K562 (cell line): ENCODE measurements around the gene PCDHB13. TPM values are rescaled to one million over a fixed set of nuclear protein-coding genes. Genes with fewer than 3 reads are reported as not detected.
"Not testable (repeated sequence)": the region's sequence is repeated elsewhere in the genome, so short reads cannot be mapped to it uniquely, and the experiment has no call there.

Experiments used
- ATAC-seq: fragments of 200-7000 bp; cut with Tn5 transposase; 3 replicates; pipeline ENCODE4 v1.9.1; 2020; ENCODE audit warnings: moderate library complexity
- Bru-seq: library from RNA; stranded (reverse); fragments of 400-500 nt; gene quantifications from one replicate; lab custom pipeline; 2021; lab: Mats Ljungman, UMichigan
- BruChase-seq, 2 experiments: library from RNA; stranded (reverse); fragments of 400-500 nt; gene quantifications; one replicate each; lab custom pipeline; 2021; lab: Mats Ljungman, UMichigan
- BruUV-seq: library from RNA; stranded (reverse); fragments of 400-500 nt; replicated peaks from 2 replicates; lab custom pipeline; 2021; lab: Mats Ljungman, UMichigan
- CTCF ChIA-PET: fragments of 300-600 bp; formaldehyde crosslinking; extraction: SDS; loops from one replicate; lab custom pipeline; 2021; ENCODE audit warnings: low intra/inter-chr PET ratio; lab: Yijun Ruan, JAX
- POLR2A ChIA-PET: fragments of 300-600, 350-650 bp; sonication (Branson Sonifier 250); formaldehyde crosslinking; extraction: SDS; loops from one replicate; lab custom pipeline; 2021; ENCODE audit warnings: antibody characterized with exemption, inconsistent platforms; lab: Yijun Ruan, JAX
- DNase-seq, 4 experiments: peaks; one replicate each; pipeline versions ENCODE4 v3.0.0 to v3.0.0-alpha.2; 2011 to 2018; ENCODE audit warnings: low spot score in 3 of 4, mixed read lengths in 3 of 4; ENCODE audit errors: extremely low read depth in 1 of 4
- FAIRE-seq: peaks from 2 replicates; lab custom pipeline; 2011; peaks lifted over from hg19 to GRCh38; lab: Jason Lieb, UNC
- H2AFZ ChIP-seq: 2 replicates; pipeline ENCODE4 v1.6.0; 2011; ENCODE audit warnings: low read depth, low read length, control low read depth, inconsistent platforms
- H3K27ac ChIP-seq: fragments of 200-600 bp; 3 replicates; pipeline ENCODE4 v1.8.0; 2011; ENCODE audit warnings: low read depth, mild to moderate bottlenecking, control low read depth, inconsistent platforms, low read length, moderate library complexity, mixed read lengths; ENCODE audit errors: extremely low read depth
- H3K27me3 ChIP-seq, 2 experiments: fragments of 300-600 bp in 1 of 2; 2 replicates in 1 of 2; 3 replicates in 1 of 2; pipeline versions ENCODE4 v1.6.0 to v1.8.0; 2011; ENCODE audit warnings: inconsistent platforms in 2 of 2, low read length in 2 of 2, mild to moderate bottlenecking in 1 of 2, mixed read lengths in 1 of 2, moderate library complexity in 1 of 2; ENCODE audit not compliant: control insufficient read depth in 2 of 2, insufficient read depth in 2 of 2
- H3K36me3 ChIP-seq: fragments of 300-600 bp; 3 replicates; pipeline ENCODE4 v1.8.0; 2011; ENCODE audit warnings: mild to moderate bottlenecking, low read length, inconsistent platforms; ENCODE audit not compliant: control insufficient read depth, insufficient read depth
- H3K4me1 ChIP-seq, 2 experiments: fragments of 200-600 bp in 1 of 2; replicated peaks in 1 of 2; 2 replicates in 1 of 2; 3 replicates in 1 of 2; pipeline versions ENCODE4 v1.5.1 to v1.8.0; 2011; ENCODE audit warnings: inconsistent platforms in 2 of 2, low read length in 2 of 2, mild to moderate bottlenecking in 1 of 2, mixed read lengths in 1 of 2, moderate library complexity in 1 of 2; ENCODE audit not compliant: control insufficient read depth in 2 of 2, insufficient read depth in 2 of 2
- H3K4me2 ChIP-seq: 2 replicates; pipeline ENCODE4 v1.6.1; 2011; ENCODE audit warnings: low read length, control low read depth, inconsistent platforms, mixed read lengths; ENCODE audit not compliant: insufficient read depth
- H3K4me3 ChIP-seq: fragments of 200-600 bp; sonication (generic), shearing (Covaris generic); 2 replicates; pipeline ENCODE4 v1.5.1; 2016; ENCODE audit warnings: control low read depth, inconsistent platforms
- H3K79me2 ChIP-seq: fragments of 200-600 bp; 3 replicates; pipeline ENCODE4 v1.8.0; 2011; ENCODE audit warnings: low read length, inconsistent platforms; ENCODE audit not compliant: control insufficient read depth, insufficient read depth
- H3K9ac ChIP-seq, 2 experiments: 2 replicates each; pipeline versions ENCODE4 v1.6.0 to v1.6.1; 2011; ENCODE audit warnings: low read depth in 2 of 2, low read length in 2 of 2, control low read depth in 1 of 2, inconsistent platforms in 1 of 2, mild to moderate bottlenecking in 1 of 2, mixed read lengths in 1 of 2; ENCODE audit not compliant: insufficient read depth in 1 of 2
- H3K9me1 ChIP-seq: one replicate; pipeline ENCODE4 v1.6.0; 2011; ENCODE audit warnings: inconsistent platforms, mild to moderate bottlenecking, low read length, moderate library complexity; ENCODE audit not compliant: control insufficient read depth, insufficient read depth
- H3K9me3 ChIP-seq: replicated peaks from 2 replicates; pipeline ENCODE4 v1.5.1; 2011; ENCODE audit warnings: low read depth, low read length, inconsistent platforms; ENCODE audit not compliant: control insufficient read depth, insufficient read depth
- H4K20me1 ChIP-seq: replicated peaks from 2 replicates; pipeline ENCODE4 v1.6.1; 2011; ENCODE audit warnings: low read length, inconsistent platforms, mixed read lengths; ENCODE audit not compliant: control insufficient read depth, insufficient read depth
- RAD21 ChIP-seq, 2 experiments: fragments of 250-450 bp in 1 of 2; fragments of 450-650 bp in 1 of 2; sonication (Bioruptor Pico) in 1 of 2; formaldehyde crosslinking in 1 of 2; IDR thresholded peaks in 1 of 2; conservative IDR thresholded peaks in 1 of 2; 2 replicates each; pipeline versions ENCODE4 v1.4.0 to v1.8.0; 2020 to 2022; ENCODE audit warnings: mild to moderate bottlenecking in 2 of 2, moderate library complexity in 1 of 2
- SMC3 ChIP-seq: conservative IDR thresholded peaks from 2 replicates; pipeline ENCODE4 v1.6.1; 2011; ENCODE audit warnings: low read depth, low read length, improper control_type of control experiment; ENCODE audit not compliant: insufficient read depth
- WGBS: fragments of 100-300 bp; shearing (Covaris generic); methylation state at CpG from one replicate; pipeline ENCODE4 v1.1.6; 2016; ENCODE audit warnings: low coverage, mixed read lengths; ENCODE audit not compliant: insufficient coverage; ENCODE audit errors: missing lambda C conversion rate; 5-methylcytosine and 5-hydroxymethylcytosine counted together
- in situ Hi-C: fragments of 300-500 bp; cut with MboI; formaldehyde crosslinking; loops from 4 replicates; pipeline ENCODE4 v1.15.0; 2018; ENCODE audit warnings: inconsistent platforms, mixed read lengths
- intact Hi-C: fragments of 100-400 bp; cut with micrococcal nuclease; formaldehyde crosslinking; loops from 2 replicates; pipeline ENCODE4 v1.14.2; 2022
- long read RNA-seq, 3 experiments: library from polyadenylated mRNA in 2 of 3; library from RNA in 1 of 3; unstranded in 2 of 3; stranded (forward) in 1 of 3; transcript quantifications; one replicate each; pipeline ENCODE4 v2.0.0, GENCODE V29; 2019 to 2022
- polyA minus RNA-seq, 3 experiments: library from RNA; depleted of rRNA, polyadenylated mRNA; stranded (reverse); fragments of >200 nt; gene quantifications; 2 replicates each; pipeline ENCODE4 v1.2.3, GENCODE V29; 2011
- polyA plus RNA-seq, 8 experiments: library from polyadenylated mRNA; depleted of rRNA in 4 of 8; stranded (reverse) in 5 of 8; unstranded in 3 of 8; fragments of >200 nt; fragmentation: Nextera tagmentation in 2 of 8; fragmentation: Illumina TruSeq in 1 of 8; extraction: Ambion mirVana in 2 of 8; extraction: Trizol in 1 of 8; gene quantifications; 2 replicates each; pipeline versions ENCODE4 v1.2.1 to v1.2.3, GENCODE V29; 2011 to 2014; ENCODE audit warnings: inconsistent platforms in 1 of 8, missing spikeins in 1 of 8
- total RNA-seq, 7 experiments: library from RNA; depleted of rRNA in 6 of 7; stranded (reverse); fragments of >200 nt in 6 of 7; fragmentation: Illumina TruSeq in 2 of 7; extraction: Trizol in 2 of 7; gene quantifications; 2 replicates each; pipeline versions ENCODE4 v1.2.1 to v1.2.3, GENCODE V29; 2011 to 2021; ENCODE audit warnings: low replicate concordance in 1 of 7
- TF ChIP-seq, protein P1 (sequence below), 3 experiments: IDR thresholded peaks in 2 of 3; conservative IDR thresholded peaks in 1 of 3; 2 replicates each; pipeline ENCODE4 v1.5.1; 2011 to 2012; ENCODE audit warnings: low read length in 3 of 3, mild to moderate bottlenecking in 3 of 3, control low read depth in 2 of 3, improper control_type of control experiment in 1 of 3, inconsistent platforms in 1 of 3, low read depth in 1 of 3, mixed read lengths in 1 of 3, moderate library complexity in 1 of 3; ENCODE audit not compliant: insufficient read depth in 2 of 3

PCDHB13 gene
- total RNA-seq (2011; cell fraction: chromatin; rRNA removed; ENCODE audit: low replicate concordance) = 0.11 TPM in 1 of 2 replicates, not detected in the other
- not detected in 2 replicates for total RNA-seq (2011; cell fraction: nucleolus; rRNA removed)
- total RNA-seq (2011; cell fraction: nucleoplasm; rRNA removed) = not detected in 2 replicates
- total RNA-seq (2014; rRNA removed) (not detected in 2 replicates), total RNA-seq (2014; rRNA removed; fragmentation: Illumina TruSeq; extraction: Trizol) (not detected in 2 replicates), total RNA-seq (2015; rRNA removed; fragmentation: Illumina TruSeq; extraction: Trizol) (not detected in 2 replicates), total RNA-seq (2021) (not detected in 2 replicates), polyA plus RNA-seq (2011; rRNA removed) (0.01 TPM in 1 of 2 replicates, not detected in the other), polyA plus RNA-seq (2014; fragmentation: Illumina TruSeq; extraction: Trizol) (0.03 TPM in 1 of 2 replicates, not detected in the other), polyA plus RNA-seq (2014; fragmentation: Nextera tagmentation; extraction: Ambion mirVana) (not detected), polyA plus RNA-seq (2014; rRNA removed) (not detected in 2 replicates), polyA minus RNA-seq (2011; rRNA and poly(A)+ RNA removed) (not detected in 2 replicates), Bru-seq, nascent RNA (not detected), BruChase-seq, experiment 1, labeled RNA remaining after a 2-hour chase (percentile 18 among the genes with signal in this experiment), BruChase-seq, experiment 2, labeled RNA remaining after a 6-hour chase (percentile 19 among the genes with signal in this experiment)
- 0.01 TPM in 1 of 2 replicates, not detected in the other for polyA plus RNA-seq (2011; cell fraction: cytosol; rRNA removed)
- 0.03 TPM in 1 of 2 replicates, not detected in the other for polyA plus RNA-seq (2011; cell fraction: nucleus; rRNA removed)
- 0.07 and 0.08 TPM in 2 replicates for polyA plus RNA-seq (2012)
- not detected in 2 replicates for polyA minus RNA-seq (2011; cell fraction: cytosol; rRNA and poly(A)+ RNA removed)
- polyA minus RNA-seq (2011; cell fraction: nucleus; rRNA and poly(A)+ RNA removed) = under 0.01 TPM in 1 of 2 replicates, not detected in the other
- long read RNA-seq, experiment 1 = 0 reads
- long read RNA-seq, experiment 2 = 0 reads
- long read RNA-seq, experiment 3 = 0 reads

DNA sequence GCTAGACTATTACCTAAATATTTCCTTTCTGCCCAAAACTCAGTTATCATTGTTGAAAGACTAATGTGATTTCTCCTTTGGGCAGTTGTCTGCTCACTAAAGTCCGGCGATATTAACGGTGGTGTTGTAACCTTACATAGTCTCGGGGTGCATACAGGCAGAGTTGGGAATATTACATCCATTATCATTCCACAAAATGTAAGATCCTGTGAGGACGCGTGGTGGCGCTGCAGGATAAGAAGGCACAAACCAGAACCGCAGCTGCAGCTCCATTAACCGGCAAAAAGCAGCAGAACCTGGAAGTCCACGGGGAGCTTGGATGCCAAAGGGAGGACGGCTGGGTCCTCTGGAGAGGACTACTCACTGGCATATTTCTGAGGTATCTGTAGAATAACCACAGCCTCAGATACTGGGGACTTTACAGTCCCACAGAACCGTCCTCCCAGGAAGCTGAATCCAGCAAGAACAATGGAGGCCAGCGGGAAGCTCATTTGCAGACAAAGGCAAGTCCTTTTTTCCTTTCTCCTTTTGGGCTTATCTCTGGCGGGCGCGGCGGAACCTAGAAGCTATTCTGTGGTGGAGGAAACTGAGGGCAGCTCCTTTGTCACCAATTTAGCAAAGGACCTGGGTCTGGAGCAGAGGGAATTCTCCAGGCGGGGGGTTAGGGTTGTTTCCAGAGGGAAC is at the start of gene PCDHB13:
PCDHB13 (plus strand) TSS at position 264 of the 684 bp plus-strand sequence; CDS start at position 469, 205 bp downstream.
- not testable (repeated sequence) for H3K36me3 ChIP-seq, H3K9me1 ChIP-seq, H3K4me2 ChIP-seq, H3K4me3 ChIP-seq, H3K27me3 ChIP-seq, H3K79me2 ChIP-seq, H3K27ac ChIP-seq, H4K20me1 ChIP-seq, H2AFZ ChIP-seq, H3K4me1 ChIP-seq, BruUV-seq, H3K9ac ChIP-seq, H3K9me3 ChIP-seq
- 0% methylated on average over 13 of the region's 18 CpGs for WGBS
- ChIA-PET POLR2A (interaction anchor here (0.6 kb wide), 1 partner anchor 158 kb away, joined by 3 read pairs; no protein-coding TSS in a partner anchor), CTCF (interaction anchor here (1.4 to 1.6 kb wide), 2 partner anchors 350 to 354 kb away, joined by 5 to 6 read pairs; no protein-coding TSS in a partner anchor)
- TF ChIP-seq, protein P1, sequence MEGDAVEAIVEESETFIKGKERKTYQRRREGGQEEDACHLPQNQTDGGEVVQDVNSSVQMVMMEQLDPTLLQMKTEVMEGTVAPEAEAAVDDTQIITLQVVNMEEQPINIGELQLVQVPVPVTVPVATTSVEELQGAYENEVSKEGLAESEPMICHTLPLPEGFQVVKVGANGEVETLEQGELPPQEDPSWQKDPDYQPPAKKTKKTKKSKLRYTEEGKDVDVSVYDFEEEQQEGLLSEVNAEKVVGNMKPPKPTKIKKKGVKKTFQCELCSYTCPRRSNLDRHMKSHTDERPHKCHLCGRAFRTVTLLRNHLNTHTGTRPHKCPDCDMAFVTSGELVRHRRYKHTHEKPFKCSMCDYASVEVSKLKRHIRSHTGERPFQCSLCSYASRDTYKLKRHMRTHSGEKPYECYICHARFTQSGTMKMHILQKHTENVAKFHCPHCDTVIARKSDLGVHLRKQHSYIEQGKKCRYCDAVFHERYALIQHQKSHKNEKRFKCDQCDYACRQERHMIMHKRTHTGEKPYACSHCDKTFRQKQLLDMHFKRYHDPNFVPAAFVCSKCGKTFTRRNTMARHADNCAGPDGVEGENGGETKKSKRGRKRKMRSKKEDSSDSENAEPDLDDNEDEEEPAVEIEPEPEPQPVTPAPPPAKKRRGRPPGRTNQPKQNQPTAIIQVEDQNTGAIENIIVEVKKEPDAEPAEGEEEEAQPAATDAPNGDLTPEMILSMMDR (IDR thresholded peaks at IDR 0.05 in 2 of 3, conservative IDR thresholded peaks at IDR 0.05 in 1 of 3; ENCODE audit: insufficient read depth in 2 of 3, low read depth in 1 of 3, low read length in 3 of 3) = peak; percentile 39 to 57 (median 52); a peak in 5 of 6 replicates
- TF ChIP-seq SMC3 (0 out of 2 replicates have a peak, but pooled peaks have one; percentile 26), RAD21 (CRISPR knock-in tag; conservative IDR thresholded peaks at IDR 0.05 in 1 of 2, IDR thresholded peaks at IDR 0.05 in 1 of 2) (peak; percentile 27 to 44; a peak in 2 of 4 replicates)
- in situ Hi-C loops = loop anchor here (25.0 kb wide), 1 partner anchor 924 kb away; no protein-coding TSS in a partner anchor
- intact Hi-C loops = loop anchor here (2.0 to 10.0 kb wide), 2 partner anchors 111 to 345 kb away; partner anchors contain the start of gene TAF7
- DNase-seq (peak in 2 of 4 experiments; percentile 15 to 62), ATAC-seq (peak; percentile 90), FAIRE-seq (peak; percentile 51)
